Measurements from ENCODE around the gene SLC16A2. TPM values are rescaled to one million over a fixed set of nuclear protein-coding genes. Genes with fewer than 3 reads are reported as not detected.

SLC16A2 gene
- total and polyA plus RNA-seq, 10 of the 15 experiments (the other 5 are each of a cell fraction or from before 2014, with no cell fraction given): 0.08 to 0.13 TPM; not detected in 8

DNA sequence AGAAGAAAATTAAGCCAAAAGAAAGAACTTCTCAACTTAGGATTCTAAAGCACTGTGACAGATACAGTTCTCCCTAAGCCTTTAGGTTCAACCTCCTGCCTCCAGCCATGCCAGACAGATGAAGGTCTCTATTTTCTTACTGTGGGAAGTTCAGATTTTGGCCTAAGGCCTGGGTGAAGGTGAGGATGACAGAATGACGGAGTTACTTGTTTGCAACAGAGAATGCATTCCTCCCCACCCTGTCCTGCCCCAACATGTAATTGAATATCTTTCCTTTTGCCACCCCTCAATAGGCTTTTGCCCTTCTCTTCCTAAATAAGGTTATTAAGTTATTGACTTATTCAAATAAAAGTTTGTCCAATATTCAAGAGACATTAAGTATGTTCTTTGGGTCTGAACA, 25.6 kb downstream of the SLC16A2 start:
- no peaks in the 10 kb centered on the region for H3K79me2 ChIP-seq (ENCODE audit: control insufficient read depth, insufficient read depth, low read length)
- H3K9ac ChIP-seq (ENCODE audit: control insufficient read depth, insufficient read depth, low read length): no peak overlapping the region
- ChIA-PET SMC1A (ENCODE audit: uncharacterized antibody, unreplicated experiment) (no interaction called here), CTCF (no interaction called here), RAD21 (ENCODE audit: unreplicated experiment) (no interaction called here), POLR2A (no interaction called here)
- 0% methylated on average over 1 of the region's 1 CpG for WGBS (ENCODE audit: insufficient coverage, insufficient replicate concordance, low lambda C conversion rate, missing lambda C conversion rate)
- no peak for FAIRE-seq
- TF ChIP-seq SIX5 (IDR thresholded peaks at IDR 0.05; ENCODE audit: low read depth, low read length, severe bottlenecking) (no peak), STAT3 (IDR thresholded peaks at IDR 0.05; ENCODE audit: low read depth, low read length) (no peak), POU2F2 (IDR thresholded peaks at IDR 0.05; ENCODE audit: borderline replicate concordance, low read depth, low read length) (no peak), PAX8 (IDR thresholded peaks at IDR 0.05) (no peak)
- no peaks in the 10 kb centered on the region for H3K4me1 ChIP-seq (ENCODE audit: control insufficient read depth, insufficient read depth, low read length)
- no peaks in the 10 kb centered on the region for H3K36me3 ChIP-seq (ENCODE audit: control insufficient read depth in 2 of 2, insufficient read depth in 2 of 2, low read length in 1 of 2)
- no peaks in the 10 kb centered on the region; a peak in 1 of 4 replicates for H3K27me3 ChIP-seq (replicated peaks in 1 of 2; ENCODE audit: control insufficient read depth in 2 of 2, insufficient read depth in 2 of 2, low read length in 1 of 2)
- intact Hi-C loops (cut with micrococcal nuclease; ENCODE audit: unreplicated experiment) (no loop called here), in situ Hi-C loops (cut with MboI) (no loop called here)
- H3K27ac ChIP-seq (ENCODE audit: control insufficient read depth, insufficient read depth): no peak overlapping the region
- ATAC-seq: no peak
- H3K9me3 ChIP-seq (replicated peaks; ENCODE audit: control insufficient read depth, insufficient read depth, low read length): no peaks in the 10 kb centered on the region
- BruUV-seq (replicated peaks): no TSS peak
- no peaks in the 10 kb centered on the region for H4K20me1 ChIP-seq (ENCODE audit: control insufficient read depth, insufficient read depth)
- DNase-seq (ENCODE audit: low read depth, low spot score): no peak
- H3K4me2 ChIP-seq (ENCODE audit: control insufficient read depth, insufficient read depth): no peak overlapping the region
- H3K4me3 ChIP-seq: no peak overlapping the region
- H2AFZ ChIP-seq (ENCODE audit: control insufficient read depth, low read depth, low read length): no peak overlapping the region

GRCh38 chrX:74448669-74449068, 27.4 kb downstream of the SLC16A2 start:
- ChIA-PET POLR2A (no interaction called here), SMC1A (ENCODE audit: uncharacterized antibody, unreplicated experiment) (no interaction called here), CTCF (no interaction called here), RAD21 (ENCODE audit: unreplicated experiment) (no interaction called here)
- Histone ChIP-seq H3K4me2 (ENCODE audit: control insufficient read depth, insufficient read depth) (no peak overlapping the region), H3K4me1 (ENCODE audit: control insufficient read depth, insufficient read depth, low read length) (no peaks in the 10 kb centered on the region), H3K27me3 (replicated peaks in 1 of 2; ENCODE audit: control insufficient read depth in 2 of 2, insufficient read depth in 2 of 2, low read length in 1 of 2) (no peaks in the 10 kb centered on the region; a peak in 1 of 4 replicates), H4K20me1 (ENCODE audit: control insufficient read depth, insufficient read depth) (no peaks in the 10 kb centered on the region), H2AFZ (ENCODE audit: control insufficient read depth, low read depth, low read length) (no peak overlapping the region), H3K9me3 (replicated peaks; ENCODE audit: control insufficient read depth, insufficient read depth, low read length) (no peaks in the 10 kb centered on the region), H3K27ac (ENCODE audit: control insufficient read depth, insufficient read depth) (no peak overlapping the region), H3K36me3 (ENCODE audit: control insufficient read depth in 2 of 2, insufficient read depth in 2 of 2, low read length in 1 of 2) (no peaks in the 10 kb centered on the region), H3K79me2 (ENCODE audit: control insufficient read depth, insufficient read depth, low read length) (no peaks in the 10 kb centered on the region), H3K9ac (ENCODE audit: control insufficient read depth, insufficient read depth, low read length) (no peak overlapping the region), H3K4me3 (no peak overlapping the region)
- WGBS (ENCODE audit: insufficient coverage, insufficient replicate concordance, low lambda C conversion rate, missing lambda C conversion rate): 29% methylated on average over 5 of the region's 5 CpGs
- no TSS peak for BruUV-seq (replicated peaks)
- ATAC-seq: no peak
- intact Hi-C loops (cut with micrococcal nuclease; ENCODE audit: unreplicated experiment): no loop called here
- no peak for DNase-seq (ENCODE audit: low read depth, low spot score)
- in situ Hi-C loops (cut with MboI): no loop called here
- no peak for FAIRE-seq
- TF ChIP-seq IRF3 (IDR thresholded peaks at IDR 0.05) (no peak), POLR2AphosphoS2 (IDR thresholded peaks at IDR 0.05; ENCODE audit: low read depth, low read length) (no peak), EZH2 (IDR thresholded peaks at IDR 0.05; ENCODE audit: borderline replicate concordance, control insufficient read depth, low read depth, low read length) (no peak), CREB1 (IDR thresholded peaks at IDR 0.05; ENCODE audit: low read depth) (no peak), BCL3 (IDR thresholded peaks at IDR 0.05; ENCODE audit: borderline replicate concordance, insufficient read depth, low read depth, low read length, poor library complexity, severe bottlenecking) (no peak), SMAD5 (IDR thresholded peaks at IDR 0.05; ENCODE audit: low read depth) (no peak)
- TF ChIP-seq, protein P1, sequence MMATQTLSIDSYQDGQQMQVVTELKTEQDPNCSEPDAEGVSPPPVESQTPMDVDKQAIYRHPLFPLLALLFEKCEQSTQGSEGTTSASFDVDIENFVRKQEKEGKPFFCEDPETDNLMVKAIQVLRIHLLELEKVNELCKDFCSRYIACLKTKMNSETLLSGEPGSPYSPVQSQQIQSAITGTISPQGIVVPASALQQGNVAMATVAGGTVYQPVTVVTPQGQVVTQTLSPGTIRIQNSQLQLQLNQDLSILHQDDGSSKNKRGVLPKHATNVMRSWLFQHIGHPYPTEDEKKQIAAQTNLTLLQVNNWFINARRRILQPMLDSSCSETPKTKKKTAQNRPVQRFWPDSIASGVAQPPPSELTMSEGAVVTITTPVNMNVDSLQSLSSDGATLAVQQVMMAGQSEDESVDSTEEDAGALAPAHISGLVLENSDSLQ (IDR thresholded peaks at IDR 0.05): no peak
